Mesendoderm (in vitro differentiated cells): ENCODE data around the gene CACNA1C.
A peak's percentile ranks its signal among the peaks of the same experiment; 100 is the strongest.

Experiments used
- DNase-seq: peaks from one replicate; pipeline ENCODE4 v3.0.0; 2013
- H2AK5ac ChIP-seq: 2 replicates; pipeline ENCODE4 v1.6.1; 2013; ENCODE audit warnings: low read length, inconsistent platforms
- H2BK120ac ChIP-seq: 2 replicates; pipeline ENCODE4 v1.6.1; 2013; ENCODE audit warnings: low read depth, mild to moderate bottlenecking, low read length, moderate library complexity, mixed read lengths
- H2BK15ac ChIP-seq: replicated peaks from 2 replicates; pipeline ENCODE4 v1.6.1; 2013; ENCODE audit warnings: low read depth, mild to moderate bottlenecking, moderate library complexity
- H2BK5ac ChIP-seq: 2 replicates; pipeline ENCODE4 v1.6.1; 2013; ENCODE audit warnings: low read length, inconsistent platforms
- H3K18ac ChIP-seq: 2 replicates; pipeline ENCODE4 v1.6.1; 2013; ENCODE audit warnings: mild to moderate bottlenecking, low read length, mixed read lengths
- H3K23ac ChIP-seq: one replicate; pipeline ENCODE4 v1.6.1; 2013; ENCODE audit warnings: low read length
- H3K27ac ChIP-seq: 2 replicates; pipeline ENCODE4 v1.5.1; 2013; ENCODE audit warnings: low read depth, mild to moderate bottlenecking, inconsistent platforms, low read length, moderate library complexity
- H3K27me3 ChIP-seq: 2 replicates; pipeline ENCODE4 v1.6.1; 2013; ENCODE audit warnings: low read length, control low read depth, mild to moderate bottlenecking, inconsistent platforms; ENCODE audit not compliant: insufficient read depth, poor library complexity
- H3K36me3 ChIP-seq: 2 replicates; pipeline ENCODE4 v1.6.1; 2013; ENCODE audit warnings: low read length, inconsistent platforms; ENCODE audit not compliant: control insufficient read depth, insufficient read depth
- H3K4ac ChIP-seq: one replicate; pipeline ENCODE4 v1.6.1; 2013; ENCODE audit warnings: low read depth, mild to moderate bottlenecking, low read length, moderate library complexity
- H3K4me1 ChIP-seq: 2 replicates; pipeline ENCODE4 v1.6.1; 2013; ENCODE audit warnings: low read depth, low read length, inconsistent platforms; ENCODE audit not compliant: control insufficient read depth
- H3K4me2 ChIP-seq: 2 replicates; pipeline ENCODE4 v1.6.1; 2013; ENCODE audit warnings: low read length
- H3K4me3 ChIP-seq: 2 replicates; pipeline ENCODE4 v1.5.1; 2013; ENCODE audit warnings: mild to moderate bottlenecking, low read length
- H3K56ac ChIP-seq: one replicate; pipeline ENCODE4 v1.6.1; 2013; ENCODE audit warnings: low read length
- H3K79me1 ChIP-seq: 2 replicates; pipeline ENCODE4 v1.6.1; 2013; ENCODE audit warnings: low read length, inconsistent platforms
- H3K79me2 ChIP-seq: 2 replicates; pipeline ENCODE4 v1.6.1; 2013; ENCODE audit warnings: mild to moderate bottlenecking, low read length; ENCODE audit not compliant: control insufficient read depth, insufficient read depth
- H3K9ac ChIP-seq: 2 replicates; pipeline ENCODE4 v1.6.1; 2013; ENCODE audit warnings: low read length, inconsistent platforms
- H4K5ac ChIP-seq: one replicate; pipeline ENCODE4 v1.6.1; 2013; ENCODE audit warnings: low read length
- H4K8ac ChIP-seq: one replicate; pipeline ENCODE4 v1.6.1; 2013; ENCODE audit warnings: low read depth, mild to moderate bottlenecking, control low read depth, low read length, moderate library complexity
- WGBS: extraction: QIAGEN DNeasy Blood & Tissue Kit; methylation state at CpG from one replicate; pipeline ENCODE4 v1.1.7; 2013; ENCODE audit warnings: low lambda C conversion rate, missing lambda C conversion rate; ENCODE audit not compliant: insufficient coverage; ENCODE audit errors: extremely low coverage; 5-methylcytosine and 5-hydroxymethylcytosine counted together

CACNA1C gene

DNA sequence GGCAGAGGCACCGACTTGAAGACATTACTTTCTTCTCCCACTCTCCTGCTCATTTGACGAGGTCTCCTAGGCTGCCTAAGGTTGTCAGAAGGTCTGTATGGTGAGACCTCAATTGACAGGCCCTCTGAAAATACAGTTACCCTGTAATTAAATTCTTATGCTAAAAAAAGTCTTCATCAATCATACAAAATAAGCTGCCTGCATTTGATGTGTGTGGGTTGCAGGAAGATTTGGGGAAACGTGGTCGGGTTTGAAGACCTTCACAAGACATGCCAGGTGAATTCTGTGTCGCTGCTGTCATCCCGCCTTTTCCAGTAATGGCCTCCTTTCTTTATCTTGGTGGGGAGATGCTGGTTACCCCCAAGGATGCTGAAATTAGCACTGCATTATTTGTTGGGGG, 299.4 kb downstream of the CACNA1C start:
- Histone ChIP-seq H3K18ac (no peak overlapping the region), H3K27me3 (no peaks in the 10 kb centered on the region), H4K8ac (no peak overlapping the region), H2BK5ac (no peak overlapping the region), H3K79me2 (no peaks in the 10 kb centered on the region), H3K27ac (no peak overlapping the region), H2AK5ac (no peak overlapping the region), H3K4ac (no peak overlapping the region), H3K4me2 (no peak overlapping the region), H3K79me1 (no peaks in the 10 kb centered on the region), H4K5ac (no peak overlapping the region), H3K23ac (no peak overlapping the region), H2BK120ac (no peak overlapping the region), H3K56ac (no peak overlapping the region), H2BK15ac (no peak overlapping the region), H3K9ac (no peak overlapping the region), H3K36me3 (no peaks in the 10 kb centered on the region), H3K4me1 (no peaks in the 10 kb centered on the region), H3K4me3 (no peak overlapping the region)
- WGBS: no CpG with 5 or more reads among the region's 6 CpGs
- DNase-seq: no peak

DNA sequence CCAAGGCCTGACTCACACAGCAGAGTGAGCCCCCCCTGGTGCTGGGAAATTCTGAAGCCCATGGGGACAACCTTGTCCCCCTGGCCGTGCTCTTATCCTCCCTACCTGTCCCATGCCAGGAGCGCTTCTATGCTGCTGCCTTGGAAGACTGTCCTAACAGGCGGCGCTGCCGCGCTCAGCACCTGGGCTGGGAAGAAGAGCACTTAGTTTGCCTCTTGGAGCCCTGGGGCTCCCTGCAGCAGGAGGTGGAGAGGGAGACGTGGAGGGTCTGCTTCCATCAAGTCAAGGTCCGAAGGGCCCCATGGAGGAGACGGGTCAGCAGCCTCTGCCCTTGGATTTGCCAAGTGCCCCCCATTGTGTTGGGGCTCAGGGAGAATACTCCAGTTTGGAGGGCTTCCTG, 300.5 kb downstream of the CACNA1C start:
- no peak overlapping the region for H3K56ac ChIP-seq
- H3K4me2 ChIP-seq: no peak overlapping the region
- no peaks in the 10 kb centered on the region for H3K27me3 ChIP-seq
- no peak overlapping the region for H3K18ac ChIP-seq
- no peak for DNase-seq
- no peak overlapping the region for H2AK5ac ChIP-seq
- H3K79me1 ChIP-seq: no peaks in the 10 kb centered on the region
- H3K36me3 ChIP-seq: no peaks in the 10 kb centered on the region
- H3K79me2 ChIP-seq: no peaks in the 10 kb centered on the region
- no peak overlapping the region for H3K23ac ChIP-seq
- no peak overlapping the region for H2BK15ac ChIP-seq
- H3K4me3 ChIP-seq: no peak overlapping the region
- H2BK5ac ChIP-seq: no peak overlapping the region
- H3K9ac ChIP-seq: no peak overlapping the region
- H2BK120ac ChIP-seq: no peak overlapping the region
- H3K27ac ChIP-seq: no peak overlapping the region
- H3K4me1 ChIP-seq: no peaks in the 10 kb centered on the region
- WGBS: no CpG with 5 or more reads among the region's 9 CpGs
- H4K8ac ChIP-seq: no peak overlapping the region
- H4K5ac ChIP-seq: no peak overlapping the region
- H3K4ac ChIP-seq: no peak overlapping the region

DNA sequence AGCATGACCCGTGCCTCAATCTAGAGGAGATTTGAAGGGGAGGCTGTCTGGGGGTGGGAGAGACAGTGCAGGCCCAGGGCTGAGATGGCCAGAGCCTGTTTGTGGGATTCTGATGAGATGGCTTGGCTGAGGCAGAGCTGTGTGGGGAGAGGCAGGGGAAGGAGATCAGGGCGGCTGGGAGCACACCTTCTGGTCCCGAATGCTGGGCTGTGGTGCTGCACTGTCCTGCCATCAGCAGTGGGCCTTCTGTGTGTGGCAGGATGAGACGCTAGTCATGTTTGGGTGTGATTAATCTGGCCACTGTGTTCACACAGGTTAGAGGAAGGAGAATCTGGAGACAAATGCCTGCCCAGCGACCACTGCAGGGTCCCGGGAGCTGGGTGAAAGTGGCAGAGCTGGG, 300.9 kb downstream of the CACNA1C start:
- no peaks in the 10 kb centered on the region for H3K79me2 ChIP-seq
- H3K9ac ChIP-seq: no peak overlapping the region
- H3K79me1 ChIP-seq: no peaks in the 10 kb centered on the region
- H3K27ac ChIP-seq: no peak overlapping the region
- WGBS: no CpG with 5 or more reads among the region's 6 CpGs
- H3K4me3 ChIP-seq: no peak overlapping the region
- H3K27me3 ChIP-seq: no peaks in the 10 kb centered on the region
- no peak overlapping the region for H4K8ac ChIP-seq
- H3K36me3 ChIP-seq: no peaks in the 10 kb centered on the region
- no peak overlapping the region for H3K4me2 ChIP-seq
- no peak overlapping the region for H2AK5ac ChIP-seq
- no peak overlapping the region for H3K56ac ChIP-seq
- no peaks in the 10 kb centered on the region for H3K4me1 ChIP-seq
- H3K18ac ChIP-seq: no peak overlapping the region
- H4K5ac ChIP-seq: no peak overlapping the region
- no peak for DNase-seq
- H2BK15ac ChIP-seq: no peak overlapping the region
- no peak overlapping the region for H3K23ac ChIP-seq
- no peak overlapping the region for H3K4ac ChIP-seq
- no peak overlapping the region for H2BK120ac ChIP-seq
- no peak overlapping the region for H2BK5ac ChIP-seq

DNA sequence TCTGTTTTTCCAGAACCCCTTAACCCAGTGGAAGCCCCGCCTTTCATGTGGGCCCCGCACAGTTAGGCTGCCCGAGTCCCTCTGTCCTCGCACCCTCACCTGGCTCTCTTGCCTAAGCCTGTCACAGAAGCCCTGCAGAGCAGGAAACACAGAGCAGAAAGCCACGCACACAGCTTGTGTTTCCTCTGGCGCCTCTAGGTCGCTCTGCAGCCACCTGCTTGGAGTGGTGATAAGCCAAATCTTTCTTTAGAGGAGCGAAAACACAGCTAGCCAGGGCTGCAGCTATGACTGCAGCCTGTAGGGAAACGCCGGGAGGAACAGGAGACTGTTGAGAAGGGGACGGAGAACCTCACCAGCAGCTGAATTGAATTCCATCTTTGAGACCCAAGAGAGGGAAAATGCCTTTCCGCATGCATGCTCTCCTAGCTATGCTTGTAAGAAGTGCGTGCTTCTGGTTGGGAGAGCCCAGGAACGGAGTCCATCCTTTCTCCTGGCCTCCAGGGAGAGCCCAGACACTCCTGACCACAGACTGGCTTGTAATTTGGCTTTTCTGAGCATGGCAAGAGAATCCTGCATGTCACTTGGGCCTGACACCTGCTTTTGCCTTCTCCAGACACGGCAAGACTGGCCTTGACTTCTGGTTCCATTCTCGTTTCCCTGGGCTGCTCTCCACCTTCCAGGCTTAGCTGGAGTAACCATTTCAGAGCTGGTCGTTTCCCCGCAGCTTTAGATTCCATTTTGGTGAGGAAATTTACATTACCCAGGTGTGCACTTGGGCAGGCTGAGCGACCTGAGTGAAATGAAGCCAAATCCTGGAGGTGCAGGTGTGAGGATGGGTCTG, 301.6 kb downstream of the CACNA1C start:
- no CpG with 5 or more reads among the region's 19 CpGs for WGBS
- no peaks in the 10 kb centered on the region for H3K79me2 ChIP-seq
- peak; percentile 29 for DNase-seq

DNA sequence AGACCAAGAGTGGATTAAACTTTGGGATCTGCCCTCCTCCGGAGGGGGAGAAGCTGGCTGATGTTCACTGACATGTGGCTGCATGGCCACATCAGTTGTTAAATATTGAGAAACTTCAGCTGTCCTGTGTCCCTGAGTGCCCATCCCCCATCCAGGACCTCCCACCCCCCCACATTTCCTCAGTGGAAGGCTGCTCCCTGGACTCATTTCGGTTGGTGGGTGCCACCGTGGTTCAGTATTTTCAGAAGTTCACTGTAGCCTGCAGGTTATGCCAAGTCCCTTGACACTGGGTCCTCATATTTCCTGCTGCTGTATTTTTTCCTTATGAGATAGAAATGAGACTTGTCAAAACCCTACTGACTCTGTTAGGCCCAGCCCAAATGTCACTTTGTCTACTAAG, 302.4 kb downstream of the CACNA1C start:
- no peaks in the 10 kb centered on the region for H3K36me3 ChIP-seq
- H2BK15ac ChIP-seq: no peak overlapping the region
- H3K4me1 ChIP-seq: no peaks in the 10 kb centered on the region
- H3K18ac ChIP-seq: no peak overlapping the region
- H3K79me1 ChIP-seq: no peaks in the 10 kb centered on the region
- no peak overlapping the region for H3K56ac ChIP-seq
- no peak overlapping the region for H4K8ac ChIP-seq
- no CpG with 5 or more reads among the region's 3 CpGs for WGBS
- H3K27me3 ChIP-seq: no peaks in the 10 kb centered on the region
- H3K23ac ChIP-seq: no peak overlapping the region
- H3K79me2 ChIP-seq: no peaks in the 10 kb centered on the region
- H3K4me2 ChIP-seq: no peak overlapping the region
- no peak overlapping the region for H3K4ac ChIP-seq
- H3K27ac ChIP-seq: no peak overlapping the region
- no peak overlapping the region for H2BK5ac ChIP-seq
- H2BK120ac ChIP-seq: no peak overlapping the region
- DNase-seq: no peak
- no peak overlapping the region for H4K5ac ChIP-seq
- H3K9ac ChIP-seq: no peak overlapping the region
- no peak overlapping the region for H3K4me3 ChIP-seq
- no peak overlapping the region for H2AK5ac ChIP-seq

More for the DNA sequence above, 301.6 kb downstream of the CACNA1C start:
- no peak overlapping the region for H3K27ac ChIP-seq
- H4K5ac ChIP-seq: no peak overlapping the region
- no peak overlapping the region for H3K56ac ChIP-seq
- no peak overlapping the region for H3K18ac ChIP-seq
- H3K4ac ChIP-seq: no peak overlapping the region
- no peaks in the 10 kb centered on the region for H3K4me1 ChIP-seq
- no peak overlapping the region for H3K9ac ChIP-seq
- H3K27me3 ChIP-seq: no peaks in the 10 kb centered on the region
- H2AK5ac ChIP-seq: no peak overlapping the region
- no peak overlapping the region for H4K8ac ChIP-seq
- H3K79me1 ChIP-seq: no peaks in the 10 kb centered on the region
- no peak overlapping the region for H2BK15ac ChIP-seq
- H3K4me3 ChIP-seq: no peak overlapping the region
- H2BK5ac ChIP-seq: no peak overlapping the region
- H3K36me3 ChIP-seq: no peaks in the 10 kb centered on the region
- no peak overlapping the region for H3K4me2 ChIP-seq
- no peak overlapping the region for H3K23ac ChIP-seq
- no peak overlapping the region for H2BK120ac ChIP-seq

DNA sequence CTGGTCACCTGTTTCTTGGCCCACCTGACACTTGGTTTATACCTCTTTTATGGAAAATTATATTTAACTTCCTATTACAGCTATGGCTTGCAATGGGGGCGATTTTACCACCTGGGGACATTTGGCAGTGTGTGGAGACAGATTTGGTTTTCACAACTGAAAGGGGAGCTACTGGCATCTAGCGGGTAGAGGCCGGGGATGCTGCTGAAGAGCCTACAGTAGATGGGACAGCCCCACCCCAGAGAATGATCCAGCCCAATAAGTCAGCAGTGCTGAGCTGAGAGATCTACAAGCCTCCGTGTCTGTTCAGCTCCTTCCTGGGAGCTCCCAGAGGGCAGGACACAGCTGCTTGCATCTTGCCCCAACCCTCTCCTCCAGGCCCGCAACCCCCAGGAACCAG, 302.8 kb downstream of the CACNA1C start:
- no CpG with 5 or more reads among the region's 5 CpGs for WGBS
- Histone ChIP-seq H4K5ac (no peak overlapping the region), H3K4me1 (no peaks in the 10 kb centered on the region), H3K9ac (no peak overlapping the region), H3K18ac (no peak overlapping the region), H3K36me3 (no peaks in the 10 kb centered on the region), H3K27me3 (no peaks in the 10 kb centered on the region), H3K79me1 (no peaks in the 10 kb centered on the region), H2BK120ac (no peak overlapping the region), H3K79me2 (no peaks in the 10 kb centered on the region), H3K4ac (no peak overlapping the region), H3K56ac (no peak overlapping the region), H2AK5ac (no peak overlapping the region), H3K23ac (no peak overlapping the region), H3K27ac (no peak overlapping the region), H3K4me3 (no peak overlapping the region), H4K8ac (no peak overlapping the region), H2BK15ac (no peak overlapping the region), H2BK5ac (no peak overlapping the region), H3K4me2 (no peak overlapping the region)
- no peak for DNase-seq
